ENCODE measurements around the gene PTPN7. TPM values are rescaled to one million over a fixed set of nuclear protein-coding genes. Genes with fewer than 3 reads are reported as not detected.
"Not testable (repeated sequence)": the region's sequence is repeated elsewhere in the genome, so short reads cannot be mapped to it uniquely, and the experiment has no call there.

The PTPN7 gene
- total RNA-seq, 1 donor from 2014 or later = not detected

DNA sequence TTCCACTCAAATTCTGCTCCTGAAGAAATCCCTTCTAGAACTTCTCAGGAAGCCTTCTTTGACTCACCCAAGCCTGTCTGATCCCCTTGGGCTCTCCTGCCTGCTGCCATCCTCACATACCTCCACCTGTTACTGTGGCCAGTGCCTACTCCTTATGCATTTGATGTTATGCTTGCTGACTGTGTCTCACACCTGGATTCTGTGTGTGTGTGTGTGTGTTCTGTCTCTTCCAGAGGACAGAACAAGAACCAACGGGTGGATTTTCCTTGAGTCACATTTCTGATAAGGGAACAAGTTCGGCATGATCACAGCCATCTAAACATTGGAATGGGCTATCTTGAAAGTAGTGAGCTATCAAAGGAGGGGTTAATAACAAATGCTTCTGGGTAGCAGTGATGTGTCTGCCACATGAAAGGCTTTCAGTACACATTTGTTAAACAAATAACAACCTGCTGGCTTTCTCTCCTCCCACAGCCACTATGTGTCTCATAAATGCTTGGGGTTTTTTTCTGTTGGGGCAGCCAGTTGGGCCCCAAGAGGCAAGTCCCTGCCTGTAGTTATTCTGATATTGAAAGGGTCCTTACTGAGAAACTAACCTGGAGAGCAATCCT, 46.6 kb downstream of the PTPN7 start:
- Histone ChIP-seq H3K27ac (peak overlapping the region; percentile 1 to 70), H3K4me1 (peaks cover 9 to 14% of the 10 kb centered on the region in 2 donors), H3K9me3 (no peaks in the 10 kb centered on the region), H3K27me3 (no peaks in the 10 kb centered on the region), H3K36me3 (no peaks in the 10 kb centered on the region), H3K4me3 (no peak overlapping the region)
- TF ChIP-seq, protein P1, sequence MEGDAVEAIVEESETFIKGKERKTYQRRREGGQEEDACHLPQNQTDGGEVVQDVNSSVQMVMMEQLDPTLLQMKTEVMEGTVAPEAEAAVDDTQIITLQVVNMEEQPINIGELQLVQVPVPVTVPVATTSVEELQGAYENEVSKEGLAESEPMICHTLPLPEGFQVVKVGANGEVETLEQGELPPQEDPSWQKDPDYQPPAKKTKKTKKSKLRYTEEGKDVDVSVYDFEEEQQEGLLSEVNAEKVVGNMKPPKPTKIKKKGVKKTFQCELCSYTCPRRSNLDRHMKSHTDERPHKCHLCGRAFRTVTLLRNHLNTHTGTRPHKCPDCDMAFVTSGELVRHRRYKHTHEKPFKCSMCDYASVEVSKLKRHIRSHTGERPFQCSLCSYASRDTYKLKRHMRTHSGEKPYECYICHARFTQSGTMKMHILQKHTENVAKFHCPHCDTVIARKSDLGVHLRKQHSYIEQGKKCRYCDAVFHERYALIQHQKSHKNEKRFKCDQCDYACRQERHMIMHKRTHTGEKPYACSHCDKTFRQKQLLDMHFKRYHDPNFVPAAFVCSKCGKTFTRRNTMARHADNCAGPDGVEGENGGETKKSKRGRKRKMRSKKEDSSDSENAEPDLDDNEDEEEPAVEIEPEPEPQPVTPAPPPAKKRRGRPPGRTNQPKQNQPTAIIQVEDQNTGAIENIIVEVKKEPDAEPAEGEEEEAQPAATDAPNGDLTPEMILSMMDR (IDR thresholded peaks at IDR 0.05) = no peak
- DNase-seq (ENCODE audit: low spot score in 2 of 2) = no peak
- intact Hi-C loops (cut with DNase I) = no loop called here

DNA sequence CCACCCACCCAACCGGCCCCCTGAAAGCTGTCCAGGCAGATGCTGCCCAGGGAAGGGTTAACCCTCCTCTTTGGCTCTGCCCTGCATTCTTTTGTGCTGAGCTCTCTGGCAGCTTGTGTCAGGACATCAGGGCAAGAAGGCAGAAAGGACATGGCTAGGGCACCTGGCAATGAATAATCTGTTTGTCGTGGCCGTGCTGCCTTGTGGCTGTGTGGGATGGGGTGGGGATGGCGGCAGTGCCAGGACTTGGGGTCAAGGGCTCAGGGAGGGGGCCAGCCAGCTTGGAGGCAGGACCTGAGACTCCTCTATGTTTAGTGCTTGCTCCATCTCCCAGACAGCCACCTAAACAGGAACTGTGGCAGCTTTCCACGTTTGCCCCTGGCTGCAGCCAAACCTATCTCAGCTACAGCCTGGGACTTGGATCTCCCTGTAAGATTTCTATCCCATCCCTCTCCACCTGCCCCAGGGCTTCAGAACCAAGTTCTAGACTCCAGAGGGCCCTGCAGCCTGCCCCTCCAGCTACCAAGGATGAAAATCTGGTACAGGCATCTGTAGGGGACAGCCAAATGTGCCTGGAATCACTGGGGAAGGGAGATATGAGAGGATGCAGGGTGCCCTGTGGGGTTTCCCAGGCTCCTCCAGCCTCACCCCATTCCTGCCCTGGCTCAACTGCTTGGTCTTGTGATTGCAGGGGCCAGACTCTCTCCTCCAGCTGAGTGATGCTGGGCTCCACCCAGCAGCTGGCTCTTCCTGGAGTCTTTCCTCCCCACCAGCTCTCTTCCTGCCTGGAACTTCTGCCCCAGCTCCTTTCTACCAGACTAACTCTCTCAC, 47.3 kb downstream of the PTPN7 start:
- Histone ChIP-seq H3K27me3 (no peaks in the 10 kb centered on the region), H3K27ac (peak overlapping the region; percentile 1 to 70), H3K9me3 (no peaks in the 10 kb centered on the region), H3K36me3 (no peaks in the 10 kb centered on the region), H3K4me1 (peaks cover 9 to 14% of the 10 kb centered on the region in 2 donors), H3K4me3 (no peak overlapping the region)
- TF ChIP-seq, protein P1 (IDR thresholded peaks at IDR 0.05) = no peak
- intact Hi-C loops (cut with DNase I) = no loop called here
- DNase-seq (ENCODE audit: low spot score in 2 of 2) = no peak

DNA sequence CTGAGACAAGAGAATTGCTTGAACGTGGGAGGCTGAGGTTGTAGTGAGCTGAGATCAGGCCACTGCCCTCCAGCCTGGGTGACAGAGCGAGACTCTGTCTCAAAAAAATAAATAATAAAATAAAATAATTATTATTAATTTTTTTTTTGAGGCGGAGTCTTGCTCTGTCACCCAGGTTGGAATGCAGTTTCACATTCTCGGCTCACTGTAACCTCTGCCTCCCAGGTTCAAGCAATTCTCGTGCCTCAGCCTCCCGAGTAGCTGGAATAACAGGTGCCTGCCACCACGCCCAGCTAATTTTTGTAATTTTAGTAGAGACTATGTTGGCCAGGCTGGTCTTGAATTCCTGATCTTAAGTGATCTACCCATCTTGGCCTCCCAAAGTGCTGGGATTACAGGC, 48.8 kb downstream of the PTPN7 start:
- intact Hi-C loops (cut with DNase I); H3K27ac ChIP-seq; H3K27me3 ChIP-seq; DNase-seq (ENCODE audit: low spot score in 2 of 2); H3K36me3 ChIP-seq; H3K9me3 ChIP-seq; H3K4me3 ChIP-seq: not testable (repeated sequence)
- peaks cover 9 to 14% of the 10 kb centered on the region in 2 donors for H3K4me1 ChIP-seq

DNA sequence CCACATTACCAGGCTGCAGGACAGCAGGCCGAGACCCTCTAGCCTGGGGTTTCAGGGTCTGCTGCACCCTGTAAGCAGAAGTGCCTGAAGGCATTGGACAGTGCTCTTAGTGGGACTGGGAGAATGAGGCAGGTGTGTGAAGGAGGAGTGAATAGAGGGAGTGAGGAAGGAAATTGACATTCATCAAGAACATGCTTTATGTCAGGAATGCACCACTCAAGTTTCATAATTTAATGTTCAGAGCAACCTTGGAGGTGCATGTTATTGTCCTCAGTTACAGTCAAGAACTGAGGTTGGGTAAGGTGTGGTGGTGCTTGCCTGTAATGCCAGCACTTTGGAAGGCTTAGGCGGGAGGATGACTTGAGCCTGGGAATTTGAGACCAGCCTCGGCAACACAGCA, 49.4 kb downstream of the PTPN7 start:
- H3K36me3 ChIP-seq = no peaks in the 10 kb centered on the region
- H3K27ac ChIP-seq = no peak overlapping the region
- H3K4me1 ChIP-seq = peaks cover 9 to 14% of the 10 kb centered on the region in 2 donors
- H3K27me3 ChIP-seq = no peaks in the 10 kb centered on the region
- TF ChIP-seq, protein P1 (IDR thresholded peaks at IDR 0.05) = no peak
- DNase-seq (ENCODE audit: low spot score in 2 of 2) = no peak
- H3K9me3 ChIP-seq = no peaks in the 10 kb centered on the region
- intact Hi-C loops (cut with DNase I) = no loop called here
- H3K4me3 ChIP-seq = no peak overlapping the region

DNA sequence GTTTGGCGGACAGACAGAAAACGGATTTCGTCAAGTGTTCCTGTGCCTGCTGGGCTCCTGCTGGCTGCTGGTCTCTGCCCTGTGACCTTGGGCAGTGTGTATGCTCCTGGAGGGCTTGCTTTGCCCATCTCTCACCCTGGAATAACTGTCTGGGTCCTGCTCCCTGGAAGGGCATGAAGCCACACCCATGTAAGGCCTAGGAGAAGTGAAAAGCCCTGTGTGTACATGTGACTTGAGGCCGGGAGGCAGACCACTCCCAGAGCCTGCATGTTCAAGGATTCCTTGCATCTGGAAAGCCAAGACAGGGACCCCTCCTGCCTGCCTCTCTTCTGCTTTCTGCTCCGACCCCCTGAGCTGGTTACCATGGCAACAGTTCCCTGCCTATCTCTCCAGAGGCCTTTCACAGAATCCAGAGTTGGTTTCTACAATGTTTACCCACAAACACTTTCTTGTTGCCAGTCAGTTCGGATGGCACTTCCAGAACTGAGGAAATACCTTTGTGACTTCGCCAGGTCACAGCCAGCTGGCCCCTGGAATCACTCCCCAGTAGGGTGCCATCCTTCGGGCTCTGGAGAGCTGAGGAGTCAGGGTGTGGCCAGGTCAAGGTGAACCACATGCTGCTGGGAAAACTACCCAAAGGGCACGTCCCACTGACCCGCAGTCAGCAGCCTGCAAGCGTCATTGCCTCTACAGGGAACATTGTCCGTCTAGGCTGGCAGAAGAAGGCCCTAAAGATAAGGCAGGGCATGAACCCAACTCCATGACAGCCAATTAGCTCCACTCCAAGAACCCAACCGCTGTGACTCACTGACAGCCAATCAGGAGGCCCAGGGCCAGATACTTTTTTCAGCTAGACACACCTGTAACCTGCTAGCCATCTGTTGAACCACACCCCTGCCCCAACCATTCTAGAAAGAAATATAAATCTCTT, 52.3 kb downstream of the PTPN7 start:
- TF ChIP-seq, protein P1 (IDR thresholded peaks at IDR 0.05) = no peak
- intact Hi-C loops (cut with DNase I) = no loop called here
- Histone ChIP-seq H3K36me3 (no peaks in the 10 kb centered on the region), H3K9me3 (no peaks in the 10 kb centered on the region), H3K4me1 (peaks cover 0 to 7% of the 10 kb centered on the region in 2 donors), H3K27ac (no peak overlapping the region), H3K4me3 (no peak overlapping the region), H3K27me3 (no peaks in the 10 kb centered on the region)
- no peak for DNase-seq (ENCODE audit: low spot score in 2 of 2)
